Measurements from ENCODE around the gene ABR.
"Not testable (repeated sequence)": the region's sequence is repeated elsewhere in the genome, so short reads cannot be mapped to it uniquely, and the experiment has no call there.

ABR gene

GRCh38 chr17:1071103-1071825 is 108.5 kb downstream of the ABR start:
- no peak for DNase-seq (ENCODE audit: low spot score)

GRCh38 chr17:1070411-1070810 is 109.4 kb downstream of the ABR start:
- DNase-seq (ENCODE audit: low spot score): no peak

GRCh38 chr17:1069847-1070246 is 109.9 kb downstream of the ABR start:
- DNase-seq (ENCODE audit: low spot score): no peak

GRCh38 chr17:1068356-1068755 is 111.4 kb downstream of the ABR start:
- DNase-seq (ENCODE audit: low spot score): no peak

- no peak for DNase-seq (ENCODE audit: low spot score)
Measured at GRCh38 chr17:1067282-1067956, 112.4 kb downstream of the ABR start.

GRCh38 chr17:1065416-1065815 is 114.4 kb downstream of the ABR start:
- DNase-seq (ENCODE audit: low spot score): not testable (repeated sequence)

GRCh38 chr17:1060991-1061390 is 118.8 kb downstream of the ABR start:
- no peak for DNase-seq (ENCODE audit: low spot score)

- DNase-seq (ENCODE audit: low spot score): no peak
Measured at GRCh38 chr17:1059131-1059795, 120.5 kb downstream of the ABR start.

GRCh38 chr17:1058423-1059130 is 121.2 kb downstream of the ABR start:
- DNase-seq (ENCODE audit: low spot score): no peak

GRCh38 chr17:1056761-1057160 is 123.0 kb downstream of the ABR start:
- DNase-seq (ENCODE audit: low spot score): no peak

GRCh38 chr17:1055751-1056645 is 123.8 kb downstream of the ABR start:
- DNase-seq (ENCODE audit: low spot score): peak; percentile 78

- no peak for DNase-seq (ENCODE audit: low spot score)
Measured at GRCh38 chr17:1055231-1055630, 124.5 kb downstream of the ABR start.

GRCh38 chr17:1054656-1055055 is 125.1 kb downstream of the ABR start:
- DNase-seq (ENCODE audit: low spot score): no peak

- DNase-seq (ENCODE audit: low spot score): no peak
Measured at GRCh38 chr17:1053661-1054360, 126.0 kb downstream of the ABR start.

- DNase-seq (ENCODE audit: low spot score): no peak
Measured at GRCh38 chr17:1050996-1051925, 128.5 kb downstream of the ABR start.

GRCh38 chr17:1050246-1050995 is 129.4 kb downstream of the ABR start:
- DNase-seq (ENCODE audit: low spot score): no peak

GRCh38 chr17:1049446-1050225 is 130.1 kb downstream of the ABR start:
- no peak for DNase-seq (ENCODE audit: low spot score)

- DNase-seq (ENCODE audit: low spot score): not testable (repeated sequence)
Measured at GRCh38 chr17:1048516-1049115, 131.2 kb downstream of the ABR start.

All from left forelimb (tissue), 1 donor.